Measurements from ENCODE around the gene PARD3.

Gene PARD3

DNA sequence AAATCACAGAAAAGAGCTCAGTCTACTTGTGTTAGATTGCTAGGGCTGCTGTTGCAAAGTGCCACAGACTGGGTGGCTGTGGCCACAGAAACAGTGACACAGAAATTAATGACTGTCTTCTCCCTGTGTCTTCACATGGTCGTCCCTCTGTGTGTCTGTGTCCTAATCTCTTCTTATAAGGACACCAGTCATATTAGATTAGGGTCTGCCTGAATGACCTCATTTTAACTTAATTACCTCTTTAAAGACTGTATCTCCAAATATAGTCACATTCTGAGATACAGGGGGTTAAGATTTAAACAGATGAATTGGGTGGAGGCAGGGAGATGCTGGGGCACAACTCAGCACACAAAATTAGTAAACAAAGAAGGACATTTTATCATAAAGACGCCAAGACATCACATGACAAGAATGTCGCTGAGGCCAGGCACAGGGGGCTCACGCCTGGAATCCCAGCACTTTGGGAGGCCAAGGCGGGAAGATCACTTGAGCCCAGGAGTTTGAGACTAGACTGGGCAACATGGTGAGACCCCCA, 23.3 kb upstream of the PARD3 start:
- Histone ChIP-seq H3K4me1 (no peaks in the 10 kb centered on the region), H3K4me3 (no peak overlapping the region), H3K36me3 (replicated peaks) (no peaks in the 10 kb centered on the region), H3K27me3 (ENCODE audit: low read depth) (no peaks in the 10 kb centered on the region), H3K9me3 (no peaks in the 10 kb centered on the region)
- DNase-seq (ENCODE audit: low spot score in 2 of 2) = no peak
- in situ Hi-C loops (cut with MboI; ENCODE audit: low sequenced_read_pairs) = no loop called here

DNA sequence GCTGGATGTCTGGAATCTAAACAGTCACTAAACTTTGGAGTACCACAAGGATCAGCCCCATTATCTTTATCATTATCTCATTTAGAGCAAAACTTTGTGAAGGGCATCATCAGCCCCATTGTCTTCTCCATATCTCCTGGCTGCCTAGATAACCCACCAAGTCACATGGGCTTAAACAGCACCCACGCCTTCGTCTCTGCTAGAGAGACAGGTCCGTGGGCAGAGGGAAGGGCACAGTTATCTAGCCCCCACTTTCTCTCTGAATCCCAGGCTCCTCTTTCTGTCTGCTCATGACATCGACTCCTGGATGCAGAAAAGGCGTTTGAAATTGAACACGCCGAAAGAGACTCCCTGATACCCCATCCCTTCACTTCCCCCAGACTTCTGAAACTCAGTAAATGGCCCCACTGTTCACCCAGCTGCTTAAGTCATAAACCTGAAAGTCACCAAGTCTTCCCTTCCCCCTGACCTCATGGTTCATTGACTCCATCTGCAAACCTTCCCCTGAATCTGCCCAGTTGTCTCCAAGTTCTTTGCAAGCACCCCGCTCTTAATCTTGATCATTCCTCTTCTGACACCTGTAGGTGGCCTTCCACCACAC, 20.9 kb upstream of the PARD3 start:
- no peaks in the 10 kb centered on the region for H3K4me1 ChIP-seq
- no peaks in the 10 kb centered on the region for H3K36me3 ChIP-seq (replicated peaks)
- H3K4me3 ChIP-seq = no peak overlapping the region
- no peaks in the 10 kb centered on the region for H3K27me3 ChIP-seq (ENCODE audit: low read depth)
- no peak for DNase-seq (ENCODE audit: low spot score in 2 of 2)
- in situ Hi-C loops (cut with MboI; ENCODE audit: low sequenced_read_pairs) = no loop called here
- no peaks in the 10 kb centered on the region for H3K9me3 ChIP-seq

DNA sequence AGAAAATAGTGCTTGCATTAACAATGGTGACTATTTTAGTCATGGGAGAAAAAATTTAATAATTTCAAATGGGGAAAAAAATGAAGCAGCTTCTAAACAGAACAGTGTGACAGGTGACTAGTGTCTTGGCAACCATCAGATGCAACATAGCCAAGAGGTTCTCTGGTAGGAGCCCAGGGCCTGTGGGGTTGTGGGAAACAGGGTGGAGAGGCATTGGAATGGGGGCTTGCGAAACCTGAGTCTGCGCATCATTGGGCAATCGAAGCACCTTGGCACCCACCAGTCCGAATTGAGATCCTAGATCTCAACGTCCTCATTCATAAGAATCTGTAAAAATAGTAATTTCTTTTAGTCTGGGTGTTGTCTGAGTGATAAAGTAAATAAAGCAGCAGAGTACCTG, 19.2 kb upstream of the PARD3 start:
- Histone ChIP-seq H3K4me3 (no peak overlapping the region), H3K9me3 (no peaks in the 10 kb centered on the region), H3K4me1 (peaks cover 3% of the 10 kb centered on the region; the same call in 1 of the 2 replicates), H3K36me3 (replicated peaks) (no peaks in the 10 kb centered on the region), H3K27me3 (ENCODE audit: low read depth) (no peaks in the 10 kb centered on the region)
- DNase-seq (ENCODE audit: low spot score in 2 of 2) = no peak
- in situ Hi-C loops (cut with MboI; ENCODE audit: low sequenced_read_pairs) = no loop called here

DNA sequence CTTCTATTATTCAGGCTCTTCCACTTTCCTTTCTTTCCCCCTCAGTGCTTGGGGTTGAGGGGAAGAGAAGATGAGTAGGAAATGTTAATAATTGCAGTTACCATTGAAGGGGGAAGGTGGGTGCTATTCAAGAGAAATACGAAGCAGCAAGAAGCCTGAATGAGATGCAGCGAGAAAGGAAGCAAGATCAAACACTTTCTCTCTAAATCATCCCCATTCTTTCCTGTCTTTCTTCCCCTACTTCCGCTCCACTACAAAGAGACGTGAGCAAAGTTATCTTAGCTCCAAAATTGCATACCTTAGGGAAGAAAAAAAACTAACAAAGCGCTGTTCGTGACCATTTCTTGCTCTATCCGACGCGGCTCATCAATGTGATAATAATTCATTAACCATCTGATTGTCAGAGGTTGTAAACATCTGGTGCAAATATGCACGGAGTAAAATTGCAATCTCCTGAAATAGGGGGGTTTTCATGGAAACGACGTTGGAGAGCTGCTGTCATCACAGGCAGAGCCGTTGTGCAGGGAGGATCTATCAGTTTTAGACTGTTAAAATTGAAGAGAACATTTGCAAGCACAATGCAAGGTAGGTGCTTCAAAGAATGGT, 15.2 kb upstream of the PARD3 start:
- in situ Hi-C loops (cut with MboI; ENCODE audit: low sequenced_read_pairs) = no loop called here
- no peaks in the 10 kb centered on the region for H3K36me3 ChIP-seq (replicated peaks)
- peaks cover 3% of the 10 kb centered on the region; the same call in 1 of the 2 replicates for H3K4me1 ChIP-seq
- DNase-seq (ENCODE audit: low spot score in 2 of 2) = no peak
- H3K9me3 ChIP-seq = no peaks in the 10 kb centered on the region
- no peak overlapping the region for H3K4me3 ChIP-seq
- no peaks in the 10 kb centered on the region for H3K27me3 ChIP-seq (ENCODE audit: low read depth)

DNA sequence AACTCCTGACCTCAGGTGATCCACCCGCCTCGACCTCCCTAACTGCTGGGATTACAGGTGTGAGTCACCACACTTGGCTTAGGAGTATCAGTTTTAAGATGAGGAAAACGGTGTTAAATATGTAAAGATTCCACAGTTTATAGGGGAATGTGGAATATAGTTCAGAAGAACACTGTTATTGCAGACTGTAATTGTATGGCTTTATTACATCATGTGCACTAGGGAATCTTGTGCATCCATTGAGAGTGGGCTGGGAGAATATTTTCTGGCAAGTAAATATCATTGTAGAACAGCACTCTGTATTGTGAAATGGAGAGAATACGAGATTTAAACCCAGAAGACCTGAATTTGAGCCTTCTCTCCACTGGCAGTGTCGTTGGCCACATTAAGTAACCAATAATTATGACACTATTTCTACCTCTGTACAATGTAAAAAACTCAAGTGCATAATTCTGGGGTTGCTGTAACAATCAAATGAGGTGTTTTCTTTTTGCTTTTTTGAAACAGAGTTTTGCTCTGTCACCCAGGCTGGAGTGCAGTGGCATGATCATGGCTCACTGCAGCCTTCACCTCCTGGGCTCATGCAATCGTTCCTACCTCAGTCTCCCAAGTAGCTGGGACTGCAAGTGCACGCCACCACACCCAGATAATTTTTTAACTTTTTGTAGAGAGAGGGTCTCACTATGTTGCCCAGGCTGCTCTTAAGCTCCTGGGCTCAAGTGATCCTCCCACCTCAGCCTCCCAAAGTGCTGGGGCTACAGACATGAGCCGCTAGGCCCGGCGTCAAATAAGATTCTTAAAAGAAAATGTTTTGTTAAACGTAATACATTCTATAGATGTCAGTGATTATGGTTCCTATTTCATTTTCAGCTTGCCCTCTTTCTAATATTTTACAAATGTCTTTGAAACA, 12.0 kb upstream of the PARD3 start:
- peaks cover 3% of the 10 kb centered on the region; the same call in 1 of the 2 replicates for H3K4me1 ChIP-seq
- H3K4me3 ChIP-seq = no peak overlapping the region
- in situ Hi-C loops (cut with MboI; ENCODE audit: low sequenced_read_pairs) = no loop called here
- H3K36me3 ChIP-seq (replicated peaks) = no peaks in the 10 kb centered on the region
- no peaks in the 10 kb centered on the region for H3K27me3 ChIP-seq (ENCODE audit: low read depth)
- no peak for DNase-seq (ENCODE audit: low spot score in 2 of 2)
- H3K9me3 ChIP-seq = no peaks in the 10 kb centered on the region

DNA sequence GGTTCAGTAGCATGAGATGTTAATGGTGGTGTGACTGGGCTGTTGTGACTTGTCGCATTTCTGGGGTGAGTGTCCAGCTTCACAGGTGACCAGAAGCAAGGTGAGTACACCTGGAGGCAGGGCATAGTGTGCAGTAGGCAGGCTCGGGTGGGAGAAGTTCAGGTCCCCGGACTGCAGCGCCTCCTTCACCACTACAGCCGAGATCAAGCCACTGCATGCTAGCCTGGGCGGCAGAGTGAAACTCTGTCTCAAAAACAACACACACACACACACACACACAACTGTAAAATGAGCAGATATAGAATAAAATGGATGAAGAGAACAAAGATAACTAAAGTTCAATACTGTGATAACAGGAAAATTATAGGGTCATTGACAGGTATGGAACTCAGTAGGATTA, 11.1 kb upstream of the PARD3 start:
- no peak overlapping the region for H3K4me3 ChIP-seq
- in situ Hi-C loops (cut with MboI; ENCODE audit: low sequenced_read_pairs) = no loop called here
- DNase-seq (ENCODE audit: low spot score in 2 of 2) = no peak
- H3K36me3 ChIP-seq (replicated peaks) = no peaks in the 10 kb centered on the region
- H3K4me1 ChIP-seq = peaks cover 3% of the 10 kb centered on the region; the same call in 1 of the 2 replicates
- H3K9me3 ChIP-seq = no peaks in the 10 kb centered on the region
- H3K27me3 ChIP-seq (ENCODE audit: low read depth) = no peaks in the 10 kb centered on the region

DNA sequence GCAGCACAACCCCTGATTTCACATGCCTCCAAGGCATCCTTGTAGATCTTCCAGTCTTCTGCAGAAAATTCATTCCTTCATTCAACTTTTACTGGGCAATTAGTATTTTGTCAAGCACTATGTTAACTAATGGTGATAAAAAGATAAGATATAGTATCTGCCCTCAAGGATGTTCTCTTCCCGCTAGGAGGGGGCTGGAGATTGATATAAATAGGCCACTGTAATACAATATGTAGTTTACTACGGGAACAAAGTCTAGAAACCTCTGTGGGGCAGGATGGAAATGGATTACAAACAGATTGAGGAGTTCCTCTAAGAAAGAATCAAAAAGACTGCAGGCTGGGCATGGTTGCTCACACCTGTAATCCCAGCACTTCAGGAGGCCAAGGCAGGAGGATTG, 10.3 kb upstream of the PARD3 start:
- Histone ChIP-seq H3K4me1 (peaks cover 3% of the 10 kb centered on the region; the same call in 1 of the 2 replicates), H3K9me3 (no peaks in the 10 kb centered on the region), H3K4me3 (no peak overlapping the region), H3K36me3 (replicated peaks) (no peaks in the 10 kb centered on the region), H3K27me3 (ENCODE audit: low read depth) (no peaks in the 10 kb centered on the region)
- in situ Hi-C loops (cut with MboI; ENCODE audit: low sequenced_read_pairs) = no loop called here
- no peak for DNase-seq (ENCODE audit: low spot score in 2 of 2)

DNA sequence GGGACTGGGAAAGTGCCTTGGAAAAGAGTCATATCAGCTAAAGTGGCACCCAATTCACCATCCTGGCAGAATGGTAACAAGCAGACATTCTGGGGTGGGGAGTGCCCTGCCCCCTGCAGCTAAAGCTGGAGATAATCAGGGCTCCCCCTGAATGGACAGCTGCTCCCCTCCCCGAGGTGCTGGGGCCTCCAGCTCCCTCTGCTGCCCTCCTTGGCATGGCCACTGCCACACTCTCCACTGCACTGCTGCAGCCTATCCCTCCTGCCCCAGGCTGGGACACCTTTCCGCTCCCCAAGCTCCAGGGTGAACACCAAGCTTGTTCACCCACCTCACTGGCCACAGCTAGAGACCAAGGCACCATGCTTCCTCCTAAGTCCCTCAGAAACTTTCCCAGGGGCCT, 9.8 kb upstream of the PARD3 start:
- Histone ChIP-seq H3K9me3 (no peaks in the 10 kb centered on the region), H3K4me1 (no peaks in the 10 kb centered on the region), H3K27me3 (ENCODE audit: low read depth) (no peaks in the 10 kb centered on the region), H3K36me3 (replicated peaks) (no peaks in the 10 kb centered on the region), H3K4me3 (no peak overlapping the region)
- in situ Hi-C loops (cut with MboI; ENCODE audit: low sequenced_read_pairs) = no loop called here
- DNase-seq (ENCODE audit: low spot score in 2 of 2) = no peak

DNA sequence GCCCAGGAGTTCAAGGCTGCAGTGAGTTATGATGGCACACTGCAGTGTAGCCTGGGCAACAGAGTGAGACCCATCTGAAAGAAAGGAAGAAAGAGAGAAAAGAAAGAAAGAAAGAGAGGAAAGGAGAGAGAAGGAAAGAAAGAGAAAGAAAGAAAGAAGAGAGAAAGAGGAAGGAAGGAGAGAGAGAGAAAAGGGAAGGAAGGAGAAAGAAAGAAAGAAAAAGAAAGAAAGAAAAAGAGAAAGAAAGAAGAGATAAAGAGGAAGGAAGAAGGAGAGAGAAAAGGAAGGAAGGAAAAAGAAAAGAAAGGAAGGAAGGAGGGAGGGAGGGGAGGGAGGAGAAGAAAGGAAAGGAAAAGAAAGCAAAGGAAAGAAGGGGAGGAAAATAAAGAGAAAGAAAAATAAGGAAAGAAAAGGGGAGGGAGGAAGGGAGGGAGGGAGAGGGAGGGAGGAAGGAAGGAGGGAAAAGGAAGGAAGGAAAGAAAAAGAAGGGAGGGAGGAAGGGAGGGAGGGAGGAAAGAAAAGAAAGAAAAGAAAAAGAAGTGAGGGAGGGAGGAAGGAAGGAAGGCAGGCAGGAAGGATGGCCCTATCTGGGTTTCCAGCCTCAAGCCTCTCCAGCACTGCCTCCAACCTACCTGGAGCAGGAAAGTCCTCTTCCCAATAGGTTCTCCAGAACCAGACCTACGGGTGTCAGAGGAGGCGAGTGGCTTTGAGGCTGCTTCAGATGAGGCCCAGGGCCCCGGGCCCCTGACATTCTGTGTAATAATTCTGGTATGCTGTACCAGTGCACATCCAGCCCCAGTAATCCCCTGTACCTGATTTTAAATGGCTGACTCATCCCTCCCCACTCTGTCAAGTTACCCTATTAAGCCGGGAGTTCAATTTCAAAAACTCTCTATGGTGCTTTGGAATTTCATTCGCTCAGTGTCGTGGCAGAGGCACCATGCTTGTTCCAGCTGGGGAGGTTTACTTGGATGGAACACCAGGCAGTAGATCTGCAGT, 6.8 kb upstream of the PARD3 start:
- H3K9me3 ChIP-seq = no peaks in the 10 kb centered on the region
- no peaks in the 10 kb centered on the region for H3K36me3 ChIP-seq (replicated peaks)
- H3K4me1 ChIP-seq = no peaks in the 10 kb centered on the region
- DNase-seq (ENCODE audit: low spot score in 2 of 2) = no peak
- no peaks in the 10 kb centered on the region for H3K27me3 ChIP-seq (ENCODE audit: low read depth)
- H3K4me3 ChIP-seq = no peak overlapping the region
- in situ Hi-C loops (cut with MboI; ENCODE audit: low sequenced_read_pairs) = no loop called here

DNA sequence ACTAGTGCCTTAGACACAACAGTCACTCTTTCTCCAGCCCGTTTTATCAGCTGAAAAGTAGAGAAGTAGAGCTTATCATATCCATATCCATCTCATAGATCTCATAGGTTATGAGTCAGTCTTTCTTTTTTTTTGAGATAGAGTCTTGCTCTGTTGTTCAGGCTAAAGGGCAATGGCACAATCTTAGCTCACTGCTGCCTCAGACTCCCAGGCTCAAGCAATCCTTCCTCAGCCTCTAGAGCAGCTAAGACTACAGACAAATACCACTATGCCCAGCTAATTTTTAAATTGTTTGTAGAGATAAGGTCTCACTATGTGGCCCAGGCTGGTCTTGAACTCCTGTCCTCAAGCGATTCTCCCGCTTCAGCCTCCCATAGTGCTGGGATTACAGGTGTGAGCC, 2.5 kb upstream of the PARD3 start:
- H3K27me3 ChIP-seq (ENCODE audit: low read depth) = no peaks in the 10 kb centered on the region
- H3K9me3 ChIP-seq = no peaks in the 10 kb centered on the region
- no peaks in the 10 kb centered on the region for H3K36me3 ChIP-seq (replicated peaks)
- DNase-seq (ENCODE audit: low spot score in 2 of 2) = no peak
- in situ Hi-C loops (cut with MboI; ENCODE audit: low sequenced_read_pairs) = no loop called here
- no peak overlapping the region for H3K4me3 ChIP-seq
- peaks cover 7% of the 10 kb centered on the region for H3K4me1 ChIP-seq

DNA sequence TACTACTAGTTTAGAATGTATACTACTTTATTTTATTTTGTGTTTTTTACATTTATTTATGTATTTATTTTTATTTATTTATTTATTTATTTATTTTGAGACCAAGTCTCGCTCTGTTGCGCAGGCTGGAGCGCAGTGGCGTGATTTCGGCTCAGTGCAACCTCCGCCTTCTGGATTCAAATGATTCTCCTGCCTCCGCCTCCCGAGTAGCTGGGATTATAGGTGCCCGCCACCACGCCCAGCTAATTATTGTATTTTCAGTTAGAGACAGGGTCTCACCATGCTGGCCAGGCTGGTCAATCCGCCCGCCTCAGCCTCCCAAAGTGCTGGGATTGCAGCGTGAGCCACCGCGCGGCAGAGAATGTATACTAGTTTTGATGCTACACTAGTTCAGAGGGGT, 2.0 kb upstream of the PARD3 start:
- no peak for DNase-seq (ENCODE audit: low spot score in 2 of 2)
- Histone ChIP-seq H3K9me3 (no peaks in the 10 kb centered on the region), H3K36me3 (replicated peaks) (no peaks in the 10 kb centered on the region), H3K4me1 (peaks cover 7% of the 10 kb centered on the region), H3K27me3 (ENCODE audit: low read depth) (no peaks in the 10 kb centered on the region), H3K4me3 (no peak overlapping the region)
- in situ Hi-C loops (cut with MboI; ENCODE audit: low sequenced_read_pairs) = no loop called here

DNA sequence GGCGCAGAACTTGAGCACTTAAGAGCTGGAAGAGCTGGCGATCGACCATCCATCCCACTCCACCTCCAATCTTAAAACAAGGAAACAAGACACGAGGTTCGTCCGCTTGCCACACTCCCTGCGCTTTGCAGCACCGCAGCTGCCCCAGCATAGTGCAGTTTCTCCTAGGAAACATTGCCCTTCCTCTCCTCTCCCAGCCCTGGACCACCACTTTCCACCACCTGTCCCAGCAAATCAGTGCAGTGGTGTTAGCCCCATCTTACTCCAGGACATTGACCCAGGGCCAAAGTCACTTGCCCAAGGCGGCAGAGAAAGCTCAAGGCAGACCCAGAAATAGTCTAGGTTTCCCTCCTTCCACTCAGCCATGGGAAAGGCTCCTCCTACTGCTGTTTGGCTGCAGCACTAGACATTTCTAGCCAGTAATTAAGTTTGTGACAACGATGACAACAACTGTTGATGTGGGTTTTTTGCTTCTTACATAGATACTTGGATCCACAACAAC, 1.5 kb upstream of the PARD3 start:
- DNase-seq (ENCODE audit: low spot score in 2 of 2) = no peak
- Histone ChIP-seq H3K9me3 (no peaks in the 10 kb centered on the region), H3K4me1 (peaks cover 7% of the 10 kb centered on the region), H3K4me3 (no peak overlapping the region; the same call in 1 of the 2 replicates), H3K36me3 (replicated peaks) (no peaks in the 10 kb centered on the region), H3K27me3 (ENCODE audit: low read depth) (no peaks in the 10 kb centered on the region)
- in situ Hi-C loops (cut with MboI; ENCODE audit: low sequenced_read_pairs) = no loop called here

DNA sequence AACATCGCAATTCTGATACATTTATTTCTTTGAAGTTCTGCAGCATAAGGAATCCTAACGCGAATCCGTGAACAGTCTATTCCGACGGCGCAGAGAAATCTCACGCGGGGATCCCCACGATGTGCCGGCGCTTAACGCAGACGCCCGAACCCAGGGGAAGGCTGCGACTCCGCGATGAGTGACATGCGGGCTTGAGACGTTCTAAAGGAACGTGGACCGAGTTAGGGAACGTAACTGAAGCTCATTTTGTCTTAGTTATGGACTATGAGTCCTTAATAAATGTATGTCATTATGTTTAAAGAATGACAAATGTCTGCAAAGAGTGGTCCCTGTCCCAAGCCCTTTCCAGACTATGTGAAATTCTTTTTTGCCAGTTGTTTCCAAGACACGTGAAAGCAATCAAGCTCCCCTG, 995 bp upstream of the PARD3 start:
- no peak for DNase-seq (ENCODE audit: low spot score in 2 of 2)
- Histone ChIP-seq H3K4me1 (peaks cover 7% of the 10 kb centered on the region), H3K36me3 (replicated peaks) (no peaks in the 10 kb centered on the region), H3K27me3 (ENCODE audit: low read depth) (no peaks in the 10 kb centered on the region), H3K9me3 (no peaks in the 10 kb centered on the region), H3K4me3 (peak overlapping the region; percentile 41)
- in situ Hi-C loops (cut with MboI; ENCODE audit: low sequenced_read_pairs) = no loop called here
